Measurements from ENCODE around the gene SLAMF8.

Gene SLAMF8

DNA sequence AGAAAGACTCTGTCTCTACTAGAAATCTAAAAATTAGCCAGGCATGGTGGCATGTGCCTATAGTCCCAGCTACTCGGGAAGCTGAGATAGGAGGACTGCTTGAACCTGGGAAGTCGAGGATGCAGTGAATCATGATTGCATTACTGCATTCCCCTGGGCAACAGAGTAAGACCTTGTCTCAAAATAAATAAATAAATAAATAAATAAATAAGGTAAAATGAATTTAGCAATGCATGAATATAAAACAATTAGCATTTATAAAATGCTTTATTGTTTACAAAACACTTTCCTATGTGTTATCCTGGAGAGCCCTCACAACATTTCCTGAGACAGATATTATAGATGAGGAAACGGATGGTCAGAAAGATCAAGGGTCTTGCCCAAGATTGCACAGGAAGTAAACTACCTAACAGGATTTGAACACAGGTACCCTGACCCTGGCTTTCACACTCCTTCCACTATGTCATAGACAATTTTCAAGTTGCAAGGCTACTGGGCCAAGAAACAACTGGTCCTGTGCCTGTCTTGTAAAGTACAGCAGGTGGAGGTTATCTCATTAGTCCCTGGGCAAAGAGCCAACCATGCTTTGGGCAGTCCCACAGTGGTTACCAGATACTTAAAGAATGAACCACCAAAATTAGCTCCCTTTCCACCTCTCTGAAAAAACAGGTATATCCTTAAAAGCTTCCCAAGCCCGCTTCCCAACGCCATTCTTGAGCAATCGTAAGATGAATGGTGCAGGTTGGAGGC lies 51.2 kb downstream of the SLAMF8 start:
- Histone ChIP-seq H3K27me3 (ENCODE audit: insufficient read depth, low read depth, severe bottlenecking) (peaks cover 98% of the 10 kb centered on the region), H3K36me3 (no peaks in the 10 kb centered on the region), H3K9me3 (ENCODE audit: severe bottlenecking) (no peaks in the 10 kb centered on the region), H3K27ac (no peak overlapping the region), H3K4me3 (ENCODE audit: low read depth, low read length) (no peak overlapping the region)
- DNase-seq: no peak
- TF ChIP-seq, protein P1, sequence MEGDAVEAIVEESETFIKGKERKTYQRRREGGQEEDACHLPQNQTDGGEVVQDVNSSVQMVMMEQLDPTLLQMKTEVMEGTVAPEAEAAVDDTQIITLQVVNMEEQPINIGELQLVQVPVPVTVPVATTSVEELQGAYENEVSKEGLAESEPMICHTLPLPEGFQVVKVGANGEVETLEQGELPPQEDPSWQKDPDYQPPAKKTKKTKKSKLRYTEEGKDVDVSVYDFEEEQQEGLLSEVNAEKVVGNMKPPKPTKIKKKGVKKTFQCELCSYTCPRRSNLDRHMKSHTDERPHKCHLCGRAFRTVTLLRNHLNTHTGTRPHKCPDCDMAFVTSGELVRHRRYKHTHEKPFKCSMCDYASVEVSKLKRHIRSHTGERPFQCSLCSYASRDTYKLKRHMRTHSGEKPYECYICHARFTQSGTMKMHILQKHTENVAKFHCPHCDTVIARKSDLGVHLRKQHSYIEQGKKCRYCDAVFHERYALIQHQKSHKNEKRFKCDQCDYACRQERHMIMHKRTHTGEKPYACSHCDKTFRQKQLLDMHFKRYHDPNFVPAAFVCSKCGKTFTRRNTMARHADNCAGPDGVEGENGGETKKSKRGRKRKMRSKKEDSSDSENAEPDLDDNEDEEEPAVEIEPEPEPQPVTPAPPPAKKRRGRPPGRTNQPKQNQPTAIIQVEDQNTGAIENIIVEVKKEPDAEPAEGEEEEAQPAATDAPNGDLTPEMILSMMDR (IDR thresholded peaks at IDR 0.05; ENCODE audit: low read depth, low read length): no peak

DNA sequence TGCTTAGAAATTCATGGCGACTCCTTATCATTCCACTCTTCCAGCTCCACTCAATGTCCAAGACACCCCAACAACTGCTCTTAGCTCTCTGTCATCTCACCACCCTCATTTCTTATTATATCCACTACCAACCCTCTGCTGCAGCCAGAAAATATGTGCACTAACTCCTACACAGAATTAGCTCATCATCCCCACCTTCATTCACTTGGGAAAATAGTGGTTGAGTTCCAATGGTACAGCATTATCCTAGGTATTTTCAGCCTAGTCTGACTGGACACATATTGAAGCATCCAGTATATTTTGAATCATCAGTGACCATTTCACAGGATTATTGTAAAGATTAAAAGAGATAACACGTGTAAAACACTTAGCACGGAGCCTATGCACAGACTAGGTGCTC lies 52.5 kb downstream of the SLAMF8 start:
- TF ChIP-seq, protein P1 (IDR thresholded peaks at IDR 0.05; ENCODE audit: low read depth, low read length): no peak
- H3K27ac ChIP-seq: no peak overlapping the region
- H3K4me3 ChIP-seq (ENCODE audit: low read depth, low read length): no peak overlapping the region
- no peaks in the 10 kb centered on the region for H3K36me3 ChIP-seq
- peaks cover 96% of the 10 kb centered on the region for H3K27me3 ChIP-seq (ENCODE audit: insufficient read depth, low read depth, severe bottlenecking)
- DNase-seq: no peak
- H3K9me3 ChIP-seq (ENCODE audit: severe bottlenecking): no peaks in the 10 kb centered on the region

- TF ChIP-seq, protein P1 (IDR thresholded peaks at IDR 0.05; ENCODE audit: low read depth, low read length): no peak
- H3K27me3 ChIP-seq (ENCODE audit: insufficient read depth, low read depth, severe bottlenecking): peaks cover 96% of the 10 kb centered on the region
- no peak overlapping the region for H3K4me3 ChIP-seq (ENCODE audit: low read depth, low read length)
- no peaks in the 10 kb centered on the region for H3K36me3 ChIP-seq
- no peak overlapping the region for H3K27ac ChIP-seq
- no peaks in the 10 kb centered on the region for H3K9me3 ChIP-seq (ENCODE audit: severe bottlenecking)
- DNase-seq: no peak
Observed at GRCh38 chr1:159879977-159880376, 53.3 kb downstream of the SLAMF8 start.

DNA sequence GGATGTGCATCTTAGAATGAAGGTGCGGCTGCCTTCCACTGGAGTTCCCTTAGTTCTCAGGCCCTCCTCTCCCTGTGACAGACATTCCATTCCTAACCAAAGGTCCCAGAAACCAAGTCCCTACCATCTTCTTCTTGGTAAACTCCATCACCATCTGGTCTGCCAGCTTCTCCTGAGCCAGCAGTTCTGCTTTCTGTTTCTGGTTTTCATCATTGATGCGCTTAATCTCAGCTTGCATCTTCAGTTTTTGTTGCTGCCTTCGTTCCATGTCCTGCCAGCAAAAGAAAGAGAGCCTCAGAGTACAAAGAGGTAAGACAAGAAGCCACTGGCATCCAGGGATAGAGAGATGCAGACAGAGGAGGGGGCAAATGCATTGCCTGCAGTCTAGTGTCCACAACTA lies 53.8 kb downstream of the SLAMF8 start:
- no peak for DNase-seq

DNA sequence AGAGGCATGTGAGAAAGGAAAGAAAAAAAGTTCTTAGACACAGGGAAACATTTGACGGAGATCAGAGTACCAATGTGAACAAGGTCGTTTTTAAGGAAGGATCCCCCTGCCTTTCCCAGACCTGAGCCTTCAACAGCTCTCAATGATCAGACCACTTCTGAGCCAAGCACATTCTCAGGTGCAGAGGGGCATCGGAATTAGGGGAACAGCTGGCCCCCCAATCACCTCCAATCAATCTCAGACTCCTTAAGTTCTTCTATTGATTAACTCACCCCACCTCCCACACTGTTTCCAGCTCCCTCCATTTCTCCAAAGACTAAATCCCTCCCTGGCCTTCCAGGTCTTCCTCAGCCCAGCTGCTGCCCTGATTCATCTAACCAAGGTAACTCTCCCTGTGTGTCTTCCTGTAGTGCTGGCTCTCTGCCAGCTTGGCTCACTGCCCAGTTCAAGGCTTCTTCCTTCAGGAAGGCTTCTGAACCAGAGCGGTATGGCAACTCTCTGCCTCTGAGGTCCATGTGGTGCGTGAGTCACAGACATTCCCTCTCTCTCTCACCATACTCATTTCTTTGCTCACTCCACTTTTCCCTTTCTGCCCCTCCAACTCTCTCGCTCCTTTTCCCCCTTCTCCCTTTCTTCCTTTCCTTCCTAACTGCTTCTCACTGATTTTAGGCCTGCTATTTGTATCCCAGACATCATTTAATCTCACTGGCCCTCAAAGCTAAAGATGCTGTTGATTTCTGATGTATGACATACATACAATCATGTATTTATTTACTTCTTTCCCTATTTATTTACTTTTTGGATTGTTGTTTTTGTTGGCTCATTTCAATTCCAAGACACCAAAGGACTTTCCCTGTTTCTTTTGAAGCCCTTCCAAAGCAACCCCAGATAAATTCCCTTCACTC lies 55.2 kb downstream of the SLAMF8 start:
- TF ChIP-seq, protein P1 (IDR thresholded peaks at IDR 0.05; ENCODE audit: low read depth, low read length): no peak
- Histone ChIP-seq H3K27ac (no peak overlapping the region), H3K36me3 (no peaks in the 10 kb centered on the region), H3K27me3 (ENCODE audit: insufficient read depth, low read depth, severe bottlenecking) (peaks cover 94% of the 10 kb centered on the region), H3K9me3 (ENCODE audit: severe bottlenecking) (no peaks in the 10 kb centered on the region), H3K4me3 (ENCODE audit: low read depth, low read length) (no peak overlapping the region)
- peak; percentile 42 for DNase-seq

More for the DNA sequence above, 53.8 kb downstream of the SLAMF8 start:
- Histone ChIP-seq H3K36me3 (no peaks in the 10 kb centered on the region), H3K27me3 (ENCODE audit: insufficient read depth, low read depth, severe bottlenecking) (peaks cover 96% of the 10 kb centered on the region), H3K9me3 (ENCODE audit: severe bottlenecking) (no peaks in the 10 kb centered on the region), H3K27ac (no peak overlapping the region), H3K4me3 (ENCODE audit: low read depth, low read length) (no peak overlapping the region)
- TF ChIP-seq, protein P1 (IDR thresholded peaks at IDR 0.05; ENCODE audit: low read depth, low read length): no peak
